ENCODE data around the gene AOX1. TPM values are rescaled to one million over a fixed set of nuclear protein-coding genes. Genes with fewer than 3 reads are reported as not detected.
A peak's percentile ranks its signal among the peaks of the same experiment; 100 is the strongest.
"Not testable (repeated sequence)": the region's sequence is repeated elsewhere in the genome, so short reads cannot be mapped to it uniquely, and the experiment has no call there.

AOX1 gene
- total RNA-seq, 8 experiments from 2014 or later: 0.09 to 9.2 (median 1.5) TPM

DNA sequence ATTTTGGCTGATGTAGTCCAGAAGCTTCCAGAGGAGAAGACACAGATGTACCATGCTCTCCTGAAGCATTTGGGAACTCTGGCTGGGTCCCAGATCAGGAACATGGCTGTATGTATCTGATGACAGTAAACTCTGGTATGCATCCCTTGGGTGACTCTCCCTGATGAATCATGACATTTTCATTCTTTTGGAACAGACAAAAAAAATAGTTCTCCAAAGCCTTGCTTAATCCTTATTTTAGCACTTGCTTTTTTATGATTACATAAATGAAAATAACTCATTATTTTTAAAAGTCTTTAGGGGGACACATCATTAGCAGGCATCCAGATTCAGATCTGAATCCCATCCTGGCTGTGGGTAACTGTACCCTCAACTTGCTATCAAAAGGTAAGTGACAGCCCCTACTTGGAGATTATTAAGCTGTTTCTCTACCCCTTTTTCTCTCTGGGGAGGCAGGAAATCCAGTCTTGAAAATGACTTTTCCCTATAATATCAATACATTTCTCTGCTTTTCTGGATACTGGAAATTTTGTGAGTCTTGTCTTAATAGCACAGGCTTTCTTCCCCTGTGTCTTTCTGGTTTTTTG is 23.3 kb downstream of the AOX1 start:
- ATAC-seq (replicated peaks in 6 of 8): peak in 2 of 8 experiments; percentile 99 to 100
- in situ Hi-C loops (cut with MboI; ENCODE audit: low pct_unique_long_range_greater_than_20kb in 2 of 9, low sequenced_read_pairs in 9 of 9, unreplicated experiment in 9 of 9): no loop called here
- Histone ChIP-seq H3K27ac (no peak overlapping the region), H3K4me3 (no peak overlapping the region), H3K4me1 (replicated peaks in 1 of 2) (no peaks in the 10 kb centered on the region)

DNA sequence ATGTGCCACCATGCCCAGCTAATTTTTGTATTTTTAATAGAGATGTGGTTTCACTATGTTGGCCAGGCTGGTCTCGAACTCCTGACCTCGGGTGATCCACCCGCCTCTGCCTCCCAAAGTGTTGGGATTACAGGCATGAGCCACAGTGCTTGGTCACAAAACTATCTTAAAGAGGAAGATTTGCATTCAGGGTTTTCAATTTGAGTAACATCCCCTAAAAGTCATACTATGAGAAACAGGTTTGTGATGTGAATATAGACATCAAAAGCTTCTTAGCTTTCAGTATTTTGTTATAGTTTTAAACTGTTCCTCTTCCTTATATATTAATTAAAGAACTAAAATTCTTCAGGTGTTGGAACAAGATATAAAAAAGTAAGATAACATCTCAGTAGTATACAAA is 24.4 kb downstream of the AOX1 start:
- in situ Hi-C loops (cut with MboI; ENCODE audit: low pct_unique_long_range_greater_than_20kb in 2 of 9, low sequenced_read_pairs in 9 of 9, unreplicated experiment in 9 of 9); H3K27ac ChIP-seq; H3K4me3 ChIP-seq; ATAC-seq (replicated peaks in 6 of 8); H3K4me1 ChIP-seq (replicated peaks in 1 of 2): not testable (repeated sequence)
- 57 to 100% (median 95%) methylated on average over 1 to 3 of the region's 3 CpGs; no CpG with 5 or more reads in 5 of the 10 experiments for WGBS, 10 experiments

DNA sequence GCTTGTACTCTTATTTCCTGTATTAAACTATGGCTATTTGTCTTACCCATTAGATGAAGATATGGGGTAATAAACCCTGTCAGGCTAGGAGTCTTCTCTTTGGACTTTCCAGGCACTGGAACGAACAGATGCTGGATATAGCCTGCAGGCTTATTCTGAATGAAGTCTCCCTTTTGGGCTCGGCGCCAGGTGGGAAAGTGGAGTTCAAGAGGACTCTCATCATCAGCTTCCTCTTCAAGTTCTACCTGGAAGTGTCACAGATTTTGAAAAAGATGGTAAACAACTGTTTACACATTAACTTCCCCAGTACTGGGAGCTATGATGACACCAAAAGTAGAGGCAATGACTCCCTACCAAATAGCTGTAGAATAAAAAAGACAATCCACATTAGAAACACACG is 27.9 kb downstream of the AOX1 start:
- ATAC-seq (replicated peaks in 6 of 8): no peak
- Histone ChIP-seq H3K4me3 (no peak overlapping the region), H3K4me1 (replicated peaks in 1 of 2) (no peaks in the 10 kb centered on the region), H3K27ac (no peak overlapping the region)
- in situ Hi-C loops (cut with MboI; ENCODE audit: low pct_unique_long_range_greater_than_20kb in 2 of 9, low sequenced_read_pairs in 9 of 9, unreplicated experiment in 9 of 9): no loop called here
- WGBS, 10 experiments: 20 to 100% (median 78%) methylated on average over 1 to 4 of the region's 4 CpGs; no CpG with 5 or more reads in 2 of the 10 experiments

DNA sequence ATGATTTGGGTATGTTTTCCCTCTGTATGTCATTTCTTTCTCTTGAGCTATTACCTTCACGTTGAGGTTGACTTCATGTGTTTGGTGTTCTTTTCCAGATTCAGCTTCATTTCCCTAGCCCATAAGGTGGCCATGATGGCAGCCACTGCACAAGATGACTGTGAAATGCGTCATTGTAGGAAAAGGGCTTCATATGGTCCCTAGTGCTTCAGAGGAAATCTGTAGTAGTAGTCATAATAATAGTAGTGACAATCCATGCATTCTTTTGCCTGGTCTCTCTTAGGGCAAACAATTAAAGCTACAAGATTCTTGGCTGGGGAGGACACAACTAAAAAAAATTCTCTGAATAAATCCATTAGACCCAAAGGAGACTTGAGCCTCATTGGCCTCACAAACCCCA is 28.4 kb downstream of the AOX1 start:
- Histone ChIP-seq H3K4me1 (replicated peaks in 1 of 2) (no peaks in the 10 kb centered on the region), H3K27ac (no peak overlapping the region), H3K4me3 (no peak overlapping the region)
- WGBS, 10 experiments: 0 to 100% (median 76%) methylated on average over 1 to 2 of the region's 2 CpGs; no CpG with 5 or more reads in 1 of the 10 experiments
- ATAC-seq (replicated peaks in 6 of 8): no peak
- in situ Hi-C loops (cut with MboI; ENCODE audit: low pct_unique_long_range_greater_than_20kb in 2 of 9, low sequenced_read_pairs in 9 of 9, unreplicated experiment in 9 of 9): no loop called here

DNA sequence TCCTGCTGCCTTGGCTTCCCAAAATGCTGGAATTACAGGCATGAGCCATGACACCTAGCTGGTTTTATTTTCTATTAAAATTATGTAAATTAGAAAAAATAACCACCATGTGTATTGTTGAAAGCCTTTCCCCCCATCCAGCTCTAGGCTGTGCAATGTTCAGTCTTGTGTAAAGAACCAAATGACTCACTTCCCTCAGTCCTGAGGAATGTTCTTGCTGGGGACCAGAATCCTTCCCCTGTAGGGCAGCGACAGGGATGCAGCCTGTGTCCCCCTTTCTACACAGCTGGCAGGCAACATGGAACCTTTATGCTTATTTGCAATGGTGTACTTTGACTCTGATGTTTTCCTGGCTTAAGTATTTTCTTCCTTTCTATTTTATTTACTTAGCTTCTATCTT is 29.4 kb downstream of the AOX1 start:
- H3K27ac ChIP-seq: no peak overlapping the region
- in situ Hi-C loops (cut with MboI; ENCODE audit: low pct_unique_long_range_greater_than_20kb in 2 of 9, low sequenced_read_pairs in 9 of 9, unreplicated experiment in 9 of 9): no loop called here
- WGBS, 10 experiments: 50 to 100% (median 60%) methylated on average over 1 of the region's 1 CpG; no CpG with 5 or more reads in 5 of the 10 experiments
- no peak overlapping the region for H3K4me3 ChIP-seq
- ATAC-seq (replicated peaks in 6 of 8): peak in 2 of 8 experiments; percentile 46 to 68
- H3K4me1 ChIP-seq (replicated peaks in 1 of 2): no peaks in the 10 kb centered on the region

DNA sequence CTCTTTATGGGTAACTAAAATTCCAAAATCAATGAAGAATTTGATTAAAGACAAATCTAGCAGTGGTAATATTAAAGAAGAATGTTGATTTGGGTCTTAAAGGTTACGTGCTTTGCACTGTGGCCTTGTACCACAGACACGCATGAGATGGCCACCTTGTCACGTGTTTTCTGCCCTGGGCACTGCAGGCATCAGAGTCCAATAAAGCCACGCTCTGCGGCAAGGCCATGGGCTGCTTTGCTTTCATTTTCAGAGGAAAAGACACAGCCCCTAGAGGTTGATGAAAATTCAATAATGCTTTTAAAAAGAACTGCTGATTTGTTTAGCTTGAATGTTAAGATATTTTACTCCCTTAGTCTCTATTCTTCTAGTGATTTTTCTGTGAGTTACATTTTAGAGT is 30.4 kb downstream of the AOX1 start:
- in situ Hi-C loops (cut with MboI; ENCODE audit: low pct_unique_long_range_greater_than_20kb in 2 of 9, low sequenced_read_pairs in 9 of 9, unreplicated experiment in 9 of 9): no loop called here
- peak in 1 of 8 experiments; percentile 25 for ATAC-seq (replicated peaks in 6 of 8)
- no peaks in the 10 kb centered on the region for H3K4me1 ChIP-seq (replicated peaks in 1 of 2)
- no peak overlapping the region for H3K4me3 ChIP-seq
- WGBS, 10 experiments: 72 to 100% (median 89%) methylated on average over 1 to 5 of the region's 5 CpGs
- H3K27ac ChIP-seq: no peak overlapping the region

DNA sequence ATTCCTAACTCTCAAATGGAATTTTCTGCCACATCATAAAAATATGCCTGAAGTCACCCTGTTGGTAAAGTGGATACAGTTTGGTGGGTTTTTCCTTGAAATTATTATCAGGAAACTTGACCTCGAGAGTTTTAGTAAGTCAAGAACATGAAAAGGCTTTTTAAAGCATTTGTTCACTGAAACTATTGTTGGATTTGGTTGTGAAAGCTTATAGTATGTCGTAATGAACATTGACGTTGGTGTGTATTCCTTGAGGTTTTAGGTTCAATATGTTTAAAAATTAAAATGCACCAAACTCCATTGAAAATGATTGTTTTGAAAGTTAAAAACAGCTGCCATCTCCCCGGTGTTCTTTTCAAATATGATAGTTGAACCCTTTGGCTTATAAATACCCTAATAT is 30.8 kb downstream of the AOX1 start:
- no peak for ATAC-seq (replicated peaks in 6 of 8)
- in situ Hi-C loops (cut with MboI; ENCODE audit: low pct_unique_long_range_greater_than_20kb in 2 of 9, low sequenced_read_pairs in 9 of 9, unreplicated experiment in 9 of 9): no loop called here
- Histone ChIP-seq H3K27ac (no peak overlapping the region), H3K4me3 (no peak overlapping the region), H3K4me1 (replicated peaks in 1 of 2) (no peaks in the 10 kb centered on the region)
- WGBS, 10 experiments: 33 to 100% (median 81%) methylated on average over 3 to 4 of the region's 4 CpGs; no CpG with 5 or more reads in 1 of the 10 experiments

DNA sequence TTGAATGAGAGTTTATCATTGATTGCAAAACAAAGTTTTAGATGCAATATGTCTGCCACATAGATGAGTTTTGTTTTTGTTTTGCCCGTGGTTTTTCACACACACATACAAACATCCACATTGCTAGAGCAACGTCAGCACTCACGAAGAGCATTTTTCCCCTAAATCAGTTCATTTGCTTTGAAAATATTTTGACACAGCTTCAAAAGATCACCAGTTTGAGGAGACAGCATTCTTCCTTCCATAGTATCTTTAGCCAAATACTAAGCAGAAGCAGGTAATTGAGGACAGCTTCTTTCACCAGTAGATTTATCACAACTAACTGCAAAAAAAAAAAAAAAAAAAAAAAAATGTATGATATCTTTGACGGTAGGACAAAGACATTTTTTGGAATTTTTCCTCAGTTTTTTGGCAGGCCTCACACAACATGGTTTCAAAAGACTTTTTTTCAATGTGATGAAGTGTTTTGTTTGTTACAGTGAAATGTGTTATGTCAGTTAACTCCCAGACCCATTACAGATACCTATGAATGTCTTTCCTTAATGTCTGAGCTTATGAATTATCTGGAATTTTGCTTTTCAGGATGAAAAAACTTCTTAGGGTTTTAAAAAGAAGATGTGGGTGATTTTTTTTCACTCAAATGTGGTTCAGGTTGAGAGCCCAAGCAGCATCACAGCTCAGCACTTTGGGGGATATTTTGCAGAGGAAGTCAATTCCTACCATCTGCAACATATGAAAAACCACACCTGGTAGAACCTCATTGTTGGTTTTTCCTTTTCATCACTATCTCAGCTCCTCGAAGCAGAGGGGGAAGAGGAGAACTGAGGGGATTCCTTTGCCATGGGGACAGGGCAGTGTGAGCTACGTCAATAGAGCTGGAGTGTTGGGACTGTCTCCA is 31.6 kb downstream of the AOX1 start:
- WGBS, 10 experiments: 14 to 84% (median 65%) methylated on average over 1 to 6 of the region's 6 CpGs; no CpG with 5 or more reads in 2 of the 10 experiments
- Histone ChIP-seq H3K27ac (no peak overlapping the region), H3K4me3 (no peak overlapping the region), H3K4me1 (replicated peaks in 1 of 2) (no peaks in the 10 kb centered on the region)
- peak in 1 of 8 experiments; percentile 23 for ATAC-seq (replicated peaks in 6 of 8)
- in situ Hi-C loops (cut with MboI; ENCODE audit: low pct_unique_long_range_greater_than_20kb in 2 of 9, low sequenced_read_pairs in 9 of 9, unreplicated experiment in 9 of 9): no loop called here

DNA sequence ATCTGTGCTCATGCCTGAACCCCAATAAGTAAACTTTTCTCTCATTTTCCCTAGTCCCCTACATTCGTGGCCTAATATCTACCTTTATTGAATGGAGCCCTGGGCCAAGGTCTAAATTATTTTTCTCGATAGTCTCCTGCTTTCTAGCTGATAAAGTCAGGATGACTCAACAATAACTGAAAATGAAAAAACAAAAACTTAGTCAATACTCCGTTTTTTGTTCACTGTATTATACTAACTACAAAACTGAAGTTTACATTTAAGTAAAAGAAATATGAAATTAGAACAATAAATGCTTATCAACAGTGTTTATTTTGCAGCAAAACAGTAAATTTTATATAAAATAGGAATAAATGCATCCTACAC is 32.2 kb downstream of the AOX1 start:
- no peak for ATAC-seq (replicated peaks in 6 of 8)
- in situ Hi-C loops (cut with MboI; ENCODE audit: low pct_unique_long_range_greater_than_20kb in 2 of 9, low sequenced_read_pairs in 9 of 9, unreplicated experiment in 9 of 9): no loop called here
- 39 to 83% (median 63%) methylated on average over 1 to 3 of the region's 3 CpGs for WGBS, 10 experiments
- Histone ChIP-seq H3K4me3 (no peak overlapping the region), H3K4me1 (replicated peaks in 1 of 2) (no peaks in the 10 kb centered on the region), H3K27ac (no peak overlapping the region)

DNA sequence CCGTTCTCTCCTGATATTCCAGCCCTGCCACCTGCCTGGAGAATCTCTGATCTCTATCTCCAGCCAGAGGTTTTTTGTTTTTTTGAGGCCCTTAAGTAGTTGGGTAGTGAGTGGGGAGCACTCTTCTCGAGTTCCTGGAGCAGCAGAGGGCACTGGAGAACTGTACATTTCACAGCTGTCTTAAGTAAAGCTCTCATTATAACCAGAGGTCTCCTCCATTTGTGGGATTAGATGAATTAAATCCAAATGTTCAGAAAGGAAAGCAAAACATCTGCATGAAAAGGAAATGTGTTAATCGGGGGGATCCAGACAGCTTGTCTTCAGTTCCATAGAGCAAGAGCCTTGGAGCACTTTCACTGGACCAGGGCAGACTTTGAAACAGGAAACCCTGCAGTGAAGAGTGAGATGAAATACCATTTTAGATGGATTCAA is 32.8 kb downstream of the AOX1 start:
- Histone ChIP-seq H3K4me1 (replicated peaks in 1 of 2) (no peaks in the 10 kb centered on the region), H3K4me3 (no peak overlapping the region), H3K27ac (no peak overlapping the region)
- 0 to 100% (median 68%) methylated on average over 1 to 3 of the region's 3 CpGs; no CpG with 5 or more reads in 2 of the 10 experiments for WGBS, 10 experiments
- in situ Hi-C loops (cut with MboI; ENCODE audit: low pct_unique_long_range_greater_than_20kb in 2 of 9, low sequenced_read_pairs in 9 of 9, unreplicated experiment in 9 of 9): no loop called here
- ATAC-seq (replicated peaks in 6 of 8): peak in 4 of 8 experiments; percentile 29 to 85 (median 73)

DNA sequence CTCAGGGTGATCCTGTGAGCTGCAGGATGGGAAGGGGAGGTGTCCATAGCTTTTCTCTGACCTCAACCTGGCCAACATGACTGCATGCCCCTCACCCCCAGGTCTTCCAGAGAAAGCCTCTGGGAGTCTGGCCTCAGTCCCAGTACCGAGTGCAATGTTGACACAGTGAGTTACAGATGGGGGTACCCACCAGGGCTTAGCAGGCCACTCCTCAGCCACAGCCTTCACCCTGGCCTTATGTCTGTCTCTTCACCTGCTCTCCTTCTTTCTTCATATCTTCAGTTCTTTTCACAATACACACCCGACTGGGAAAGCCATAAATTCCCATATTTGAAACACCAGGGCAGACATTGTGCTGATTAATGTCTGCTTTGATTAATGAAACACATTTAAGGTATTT is 33.5 kb downstream of the AOX1 start:
- Histone ChIP-seq H3K4me1 (replicated peaks in 1 of 2) (no peaks in the 10 kb centered on the region), H3K27ac (no peak overlapping the region), H3K4me3 (no peak overlapping the region)
- 0 to 86% (median 33%) methylated on average over 1 to 2 of the region's 2 CpGs; no CpG with 5 or more reads in 5 of the 10 experiments for WGBS, 10 experiments
- in situ Hi-C loops (cut with MboI; ENCODE audit: low pct_unique_long_range_greater_than_20kb in 2 of 9, low sequenced_read_pairs in 9 of 9, unreplicated experiment in 9 of 9): no loop called here
- ATAC-seq (replicated peaks in 6 of 8): peak in 1 of 8 experiments; percentile 73

DNA sequence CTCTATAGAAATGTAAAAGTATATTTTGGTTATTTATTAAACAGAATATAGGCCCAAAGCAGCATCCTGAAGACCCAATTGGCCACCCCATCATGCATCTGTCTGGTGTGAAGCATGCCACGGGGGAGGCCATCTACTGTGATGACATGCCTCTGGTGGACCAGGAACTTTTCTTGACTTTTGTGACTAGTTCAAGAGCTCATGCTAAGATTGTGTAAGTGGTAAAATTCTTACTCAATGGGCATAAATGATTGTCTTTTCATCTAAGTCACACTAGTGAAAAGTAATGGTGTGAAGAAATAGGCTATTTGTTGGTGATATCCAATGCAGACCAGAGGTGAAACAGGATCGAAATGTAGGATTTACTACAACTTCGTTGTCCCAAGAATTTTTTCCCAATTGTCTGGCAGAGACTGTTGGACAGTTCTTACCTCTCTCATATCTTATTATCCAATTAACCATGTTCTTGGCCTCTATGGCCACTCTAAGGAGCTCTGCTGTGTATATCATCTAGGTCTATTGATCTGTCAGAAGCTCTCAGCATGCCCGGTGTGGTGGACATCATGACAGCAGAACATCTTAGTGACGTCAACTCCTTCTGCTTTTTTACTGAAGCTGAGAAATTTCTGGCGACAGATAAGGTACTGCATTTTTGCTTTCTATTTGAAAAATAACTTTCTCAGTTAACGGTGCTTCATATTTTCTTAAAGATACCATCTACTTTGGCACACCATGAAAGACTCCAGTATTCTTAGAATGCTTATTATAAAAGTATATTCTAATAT is 35.0 kb downstream of the AOX1 start:
- in situ Hi-C loops (cut with MboI; ENCODE audit: low pct_unique_long_range_greater_than_20kb in 2 of 9, low sequenced_read_pairs in 9 of 9, unreplicated experiment in 9 of 9): no loop called here
- WGBS, 10 experiments: 82 to 100% (median 94%) methylated on average over 2 to 6 of the region's 7 CpGs; no CpG with 5 or more reads in 1 of the 10 experiments
- no peak overlapping the region for H3K27ac ChIP-seq
- no peaks in the 10 kb centered on the region for H3K4me1 ChIP-seq (replicated peaks in 1 of 2)
- no peak for ATAC-seq (replicated peaks in 6 of 8)
- H3K4me3 ChIP-seq: no peak overlapping the region

DNA sequence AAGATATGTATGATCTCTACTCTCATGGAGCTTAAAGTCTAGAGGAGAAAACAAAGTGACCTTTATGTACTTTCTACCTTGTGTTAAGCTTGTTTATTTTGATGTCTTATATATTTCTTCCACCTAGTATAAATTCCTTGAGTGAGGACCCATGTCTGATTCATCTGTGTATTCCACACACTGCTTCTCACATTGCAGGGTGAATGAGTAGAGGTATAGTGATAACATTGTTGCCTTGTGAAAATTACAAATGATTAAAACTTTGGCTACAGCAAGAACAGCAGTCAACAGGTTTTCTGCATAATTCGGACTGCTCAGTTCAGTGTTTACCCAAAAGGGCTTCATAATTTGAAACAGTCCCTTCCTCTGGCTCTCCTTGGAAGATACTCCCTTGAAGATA is 36.3 kb downstream of the AOX1 start:
- no peak for ATAC-seq (replicated peaks in 6 of 8)
- no peak overlapping the region for H3K27ac ChIP-seq
- no peak overlapping the region for H3K4me3 ChIP-seq
- in situ Hi-C loops (cut with MboI; ENCODE audit: low pct_unique_long_range_greater_than_20kb in 2 of 9, low sequenced_read_pairs in 9 of 9, unreplicated experiment in 9 of 9): no loop called here
- no peaks in the 10 kb centered on the region for H3K4me1 ChIP-seq (replicated peaks in 1 of 2)
- WGBS, 10 experiments: 0 to 100% (median 82%) methylated on average over 1 of the region's 1 CpG; no CpG with 5 or more reads in 4 of the 10 experiments
